ENCODE data around the gene ADAMTS3. TPM values are rescaled to one million over a fixed set of nuclear protein-coding genes. Genes with fewer than 3 reads are reported as not detected.

ADAMTS3 gene
- total and polyA plus RNA-seq, 2 donors (not counting 3 experiments of a cell fraction or from before 2014, with no cell fraction given) = 0.37 to 1.3 TPM

GRCh38 chr4:72449705-72450104, 119.3 kb downstream of the ADAMTS3 start:
- Histone ChIP-seq H3K4me3 (replicated peaks in 1 of 3; ENCODE audit: insufficient read depth in 1 of 3, low read depth in 1 of 3, low read length in 3 of 3) (no peak overlapping the region), H3K36me3 (ENCODE audit: control insufficient read depth in 2 of 2, extremely low read depth in 1 of 2, insufficient read depth in 2 of 2, low read length in 2 of 2) (no peaks in the 10 kb centered on the region), H3K9me3 (replicated peaks; ENCODE audit: control insufficient read depth, insufficient read depth, low read length) (no peaks in the 10 kb centered on the region), H3K79me2 (ENCODE audit: control insufficient read depth, insufficient read depth, low read length) (no peaks in the 10 kb centered on the region), H3K4me1 (ENCODE audit: control insufficient read depth, extremely low read depth, insufficient read depth, low read length) (no peaks in the 10 kb centered on the region), H3K9me1 (replicated peaks; ENCODE audit: control insufficient read depth, extremely low read depth, insufficient read depth, low read length) (no peaks in the 10 kb centered on the region), H3K27me3 (ENCODE audit: control insufficient read depth in 2 of 2, insufficient read depth in 2 of 2, low read length in 2 of 2) (no peaks in the 10 kb centered on the region), H3K4me2 (ENCODE audit: insufficient read depth, low read length) (no peak overlapping the region), H3K27ac (ENCODE audit: insufficient read depth, low read depth, low read length) (no peak overlapping the region), H3K9ac (replicated peaks; ENCODE audit: extremely low read depth, insufficient read depth, low read length) (no peak overlapping the region), H4K20me1 (replicated peaks; ENCODE audit: control insufficient read depth, extremely low read depth, insufficient read depth, low read length) (no peaks in the 10 kb centered on the region), H2AFZ (ENCODE audit: low read depth, low read length) (no peak overlapping the region)
- DNase-seq (ENCODE audit: low read depth, low spot score) (no peak), FAIRE-seq (no peak)
- dilution Hi-C loops (cut with MboI; ENCODE audit: extremely low pct_ligation_motif_present, low sequenced_read_pairs) (no loop called here), intact Hi-C loops (cut with micrococcal nuclease) (no loop called here)
- CTCF ChIA-PET = no interaction called here
- no TSS peak for BruUV-seq (replicated peaks)
- POLR2A ChIA-PET = no interaction called here
- TF ChIP-seq MYC (IDR thresholded peaks at IDR 0.05; ENCODE audit: low read depth, low read length) (no peak), POLR2A (IDR thresholded peaks at IDR 0.05; ENCODE audit: low read depth, low read length) (no peak), POLR2AphosphoS5 (IDR thresholded peaks at IDR 0.05; ENCODE audit: insufficient read depth, low read depth, low read length) (no peak), JUN (IDR thresholded peaks at IDR 0.05; ENCODE audit: borderline replicate concordance, insufficient read depth, insufficient read length, low read depth) (no peak), EZH2 (IDR thresholded peaks at IDR 0.05; ENCODE audit: borderline replicate concordance, low read depth, low read length, severe bottlenecking) (no peak), GATA2 (IDR thresholded peaks at IDR 0.05; ENCODE audit: insufficient read depth, insufficient read length, low read depth, low read length) (no peak), FOS (IDR thresholded peaks at IDR 0.05; ENCODE audit: borderline replicate concordance, insufficient read depth, low read length) (no peak), CTCF (IDR thresholded peaks at IDR 0.05; ENCODE audit: extremely low read depth in 1 of 2, insufficient read depth in 1 of 2, low read depth in 1 of 2, low read length in 2 of 2) (no peak), MAX (IDR thresholded peaks at IDR 0.05; ENCODE audit: insufficient read depth, insufficient read length) (no peak)
